Endodermal cell (in vitro differentiated cells): ENCODE data around the gene IL24. TPM values are rescaled to one million over a fixed set of nuclear protein-coding genes. Genes with fewer than 3 reads are reported as not detected.

Experiments
- DNase-seq: peaks from one replicate; pipeline ENCODE4 v3.0.0-alpha.2; 2017
- H3K27ac ChIP-seq: 2 replicates; pipeline ENCODE4 v1.5.1; 2013; ENCODE audit warnings: mild to moderate bottlenecking, low read depth, low read length, moderate library complexity
- H3K27me3 ChIP-seq: 2 replicates; pipeline ENCODE4 v1.6.1; 2013; ENCODE audit warnings: mild to moderate bottlenecking, low read length, moderate library complexity; ENCODE audit not compliant: insufficient read depth, control insufficient read depth, poor library complexity, severe bottlenecking
- H3K36me3 ChIP-seq: 2 replicates; pipeline ENCODE4 v1.7.0; 2013; ENCODE audit warnings: mild to moderate bottlenecking, low read length, moderate library complexity; ENCODE audit not compliant: control insufficient read depth, insufficient read depth
- H3K4me1 ChIP-seq: one replicate; pipeline ENCODE4 v1.7.0; 2013; ENCODE audit warnings: low read length; ENCODE audit not compliant: control insufficient read depth, insufficient read depth
- H3K4me3 ChIP-seq: 2 replicates; pipeline ENCODE4 v1.5.1; 2013; ENCODE audit warnings: mild to moderate bottlenecking, low read length, moderate library complexity
- H3K9ac ChIP-seq: 2 replicates; pipeline ENCODE4 v1.6.1; 2013; ENCODE audit warnings: mild to moderate bottlenecking, low read length, moderate library complexity; ENCODE audit not compliant: poor library complexity, severe bottlenecking; ENCODE audit errors: extremely low read depth
- H3K9me3 ChIP-seq: 2 replicates; pipeline ENCODE4 v1.6.1; 2013; ENCODE audit warnings: mild to moderate bottlenecking, low read length, moderate library complexity; ENCODE audit not compliant: control insufficient read depth
- H3K27ac Mint-ChIP-seq: 2 replicates; pipeline ENCODE4 v1.8.0; 2020; ENCODE audit warnings: mixed read lengths
- H3K27me3 Mint-ChIP-seq: 2 replicates; pipeline ENCODE4 v1.8.0; 2021; ENCODE audit warnings: mild to moderate bottlenecking, mixed read lengths; ENCODE audit not compliant: insufficient read depth
- H3K36me3 Mint-ChIP-seq: 2 replicates; pipeline ENCODE4 v1.8.0; 2020; ENCODE audit warnings: low read depth, mixed read lengths
- H3K4me1 Mint-ChIP-seq: 2 replicates; pipeline ENCODE4 v1.8.0; 2020; ENCODE audit warnings: mixed read lengths
- H3K4me3 Mint-ChIP-seq: 2 replicates; pipeline ENCODE4 v1.8.0; 2020; ENCODE audit warnings: mild to moderate bottlenecking, moderate library complexity, mixed read lengths
- H3K9me3 Mint-ChIP-seq: 2 replicates; pipeline ENCODE4 v1.8.0; 2020; ENCODE audit warnings: mild to moderate bottlenecking, mixed read lengths
- CTCF ChIP-seq: fragments of 200-600 bp; sonication (generic); conservative IDR thresholded peaks from 2 replicates; pipeline ENCODE4 v1.5.0; 2021; ENCODE audit warnings: antibody characterized with exemption, mild to moderate bottlenecking
- WGBS, 2 experiments: methylation state at CpG; one replicate each; pipeline versions ENCODE4 v1.1.5 to v1.1.7; 2013; ENCODE audit warnings: missing lambda C conversion rate in 2 of 2, mixed read lengths in 1 of 2; ENCODE audit not compliant: insufficient coverage in 1 of 2, insufficient read length in 1 of 2; 5-methylcytosine and 5-hydroxymethylcytosine counted together
- total RNA-seq, 2 donors: library from RNA; stranded (reverse); fragmentation: NEBNext Ultra II Directional in 1 of 2; extraction: Animal tissue kit (Norgen Biotek cat#: 25700) in 1 of 2; gene quantifications; 2 replicates in 1 of 2; 3 replicates in 1 of 2; pipeline ENCODE4 v1.2.1, GENCODE V29; 2021

The IL24 gene
- total RNA-seq, 2 donors from 2014 or later: not detected

DNA sequence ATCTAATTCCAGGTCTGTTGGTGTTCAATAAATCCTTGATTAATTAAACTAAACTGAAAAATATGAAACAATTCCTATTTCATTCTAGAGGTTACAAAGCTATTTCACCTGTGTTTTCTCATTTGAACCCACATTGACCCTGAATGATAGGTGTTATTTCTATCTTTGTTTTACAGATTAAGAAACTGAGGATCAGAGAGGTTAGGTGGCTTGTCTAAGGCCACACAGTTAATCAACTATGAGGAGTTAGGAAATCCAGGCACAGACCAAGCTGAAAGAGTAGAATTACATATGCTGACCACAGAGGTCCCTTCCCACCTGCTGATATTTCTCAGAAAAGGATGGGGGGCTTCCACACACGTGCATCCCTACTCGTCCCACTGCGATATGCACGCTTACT, 48.5 kb downstream of the IL24 start:
- H3K4me3 Mint-ChIP-seq: no peak overlapping the region
- peaks cover 11% of the 10 kb centered on the region for H3K27me3 ChIP-seq
- H3K27me3 Mint-ChIP-seq: peaks cover 25% of the 10 kb centered on the region
- H3K4me3 ChIP-seq: no peak overlapping the region
- H3K4me1 ChIP-seq: no peaks in the 10 kb centered on the region
- H3K9ac ChIP-seq: no peak overlapping the region
- TF ChIP-seq CTCF: no peak
- H3K27ac ChIP-seq: no peak overlapping the region
- DNase-seq: no peak
- whole genome bisulfite sequencing, 2 experiments: 85% methylated on average over 4 of the region's 4 CpGs; no CpG with 5 or more reads in 1 of the 2 experiments
- no peaks in the 10 kb centered on the region for H3K9me3 ChIP-seq
- no peaks in the 10 kb centered on the region for H3K9me3 Mint-ChIP-seq
- H3K36me3 Mint-ChIP-seq: no peaks in the 10 kb centered on the region
- H3K36me3 ChIP-seq: no peaks in the 10 kb centered on the region
- no peaks in the 10 kb centered on the region for H3K4me1 Mint-ChIP-seq
- H3K27ac Mint-ChIP-seq: no peak overlapping the region

- Mint-ChIP-seq H3K27ac (no peak within 1 kb of the TSS), H3K36me3 (no peaks in the 10 kb centered on the region), H3K9me3 (no peaks in the 10 kb centered on the region), H3K27me3 (peaks cover 25% of the 10 kb centered on the region), H3K4me1 (peaks cover 2% of the 10 kb centered on the region), H3K4me3 (no peak within 1 kb of the TSS)
- Histone ChIP-seq H3K4me1 (no peaks in the 10 kb centered on the region), H3K27ac (no peak within 1 kb of the TSS), H3K36me3 (no peaks in the 10 kb centered on the region), H3K4me3 (no peak within 1 kb of the TSS), H3K9ac (no peak within 1 kb of the TSS), H3K27me3 (peaks cover 11% of the 10 kb centered on the region), H3K9me3 (no peaks in the 10 kb centered on the region)
- TF ChIP-seq CTCF: no peak
- WGBS, 2 experiments: 86 to 92% methylated on average over 5 to 7 of the region's 7 CpGs
- DNase-seq: no peak
Measured at GRCh38 chr1:206946261-206946660, 49.0 kb downstream of the IL24 start, which contains the start of gene PIGR. PIGR (minus strand) TSS chr1:206946466; CDS start chr1:206940531, 5,935 bp downstream.

DNA sequence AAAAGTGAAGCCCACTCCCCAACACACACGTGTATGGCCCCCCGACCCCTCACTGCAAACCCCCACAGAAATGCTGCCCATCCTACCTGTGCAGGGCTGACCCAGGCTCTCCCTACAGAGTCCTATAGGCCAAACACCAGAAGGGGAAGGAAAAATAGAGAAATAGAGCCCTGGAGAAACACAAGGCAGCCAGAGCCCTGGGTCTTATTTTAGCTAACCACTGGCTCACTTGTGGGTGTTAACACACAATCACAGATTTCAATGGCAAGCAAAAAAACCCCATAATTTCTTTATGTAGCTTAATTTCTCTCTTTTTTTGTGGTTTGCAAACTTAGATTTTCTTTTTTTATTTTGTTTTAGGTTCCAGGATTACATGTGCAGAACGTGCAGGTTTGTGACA, 50.0 kb downstream of the IL24 start:
- H3K9me3 Mint-ChIP-seq: no peaks in the 10 kb centered on the region
- no peak overlapping the region for H3K4me3 ChIP-seq
- no peaks in the 10 kb centered on the region for H3K36me3 ChIP-seq
- 60 to 84% methylated on average over 1 to 3 of the region's 3 CpGs for WGBS, 2 experiments
- no peaks in the 10 kb centered on the region for H3K4me1 ChIP-seq
- H3K27ac ChIP-seq: no peak overlapping the region
- no peak overlapping the region for H3K4me3 Mint-ChIP-seq
- no peak overlapping the region for H3K9ac ChIP-seq
- TF ChIP-seq CTCF: no peak
- no peak for DNase-seq
- H3K4me1 Mint-ChIP-seq: peaks cover 9% of the 10 kb centered on the region
- H3K27ac Mint-ChIP-seq: no peak overlapping the region
- no peaks in the 10 kb centered on the region for H3K36me3 Mint-ChIP-seq
- peaks cover 23% of the 10 kb centered on the region for H3K27me3 Mint-ChIP-seq
- H3K27me3 ChIP-seq: peaks cover 11% of the 10 kb centered on the region
- H3K9me3 ChIP-seq: no peaks in the 10 kb centered on the region
